ENCODE results near the gene ATP6V1A. TPM values are rescaled to one million over a fixed set of nuclear protein-coding genes. Genes with fewer than 3 reads are reported as not detected.

Gene ATP6V1A
- total RNA-seq, 1 experiment from 2014 or later: 73.4 TPM

- H3T11ph ChIP-seq (ENCODE audit: low read length): no peak overlapping the region
- H4K8ac ChIP-seq (replicated peaks; ENCODE audit: insufficient read length, low read depth, low read length): no peak overlapping the region
- no peak overlapping the region for H2BK12ac ChIP-seq (ENCODE audit: insufficient read length, low read depth, low read length)
- H2BK20ac ChIP-seq (ENCODE audit: low read depth, low read length, poor library complexity, severe bottlenecking): no peak overlapping the region
- H2BK5ac ChIP-seq (ENCODE audit: insufficient read length, low read length): no peak overlapping the region
- H3K36me3 Mint-ChIP-seq (ENCODE audit: insufficient read depth in 1 of 3, low read depth in 3 of 3): no peaks in the 10 kb centered on the region
- no peak overlapping the region for H2AFZ ChIP-seq (ENCODE audit: low read length)
- no peak overlapping the region for H2BK120ac ChIP-seq (ENCODE audit: low read depth, low read length, poor library complexity, severe bottlenecking)
- H3K4me1 ChIP-seq (ENCODE audit: insufficient read depth, low read length): peaks cover 4% of the 10 kb centered on the region; the same call in 1 of the 2 replicates
- H3K9ac ChIP-seq (ENCODE audit: extremely low read depth, insufficient read length, low read length): no peak overlapping the region
- H3K4me2 ChIP-seq (ENCODE audit: insufficient read depth, insufficient read length, low read length): no peak overlapping the region
- no CpG with 5 or more reads among the region's 2 CpGs for WGBS (ENCODE audit: extremely low coverage, insufficient read length, low lambda C conversion rate)
- no peak overlapping the region for H4K5ac ChIP-seq (ENCODE audit: insufficient read length, low read depth, low read length)
- H3K27me3 Mint-ChIP-seq (ENCODE audit: low read depth): no peaks in the 10 kb centered on the region
- H3K9me3 Mint-ChIP-seq: no peaks in the 10 kb centered on the region; a peak in 1 of 5 replicates
- TF ChIP-seq CTCF (conservative IDR thresholded peaks at IDR 0.05): peak; percentile 53
- H3K4me1 Mint-ChIP-seq: peaks cover 5% of the 10 kb centered on the region in 2 experiments; a peak in 3 of 4 replicates
- H3K9me3 ChIP-seq (ENCODE audit: control insufficient read depth, low read depth, low read length): no peaks in the 10 kb centered on the region
- H3K18ac ChIP-seq (ENCODE audit: insufficient read length, low read depth, low read length): no peak overlapping the region
- no peak overlapping the region for H2BK15ac ChIP-seq (ENCODE audit: low read depth, low read length)
- no peaks in the 10 kb centered on the region for H4K20me1 ChIP-seq (ENCODE audit: control insufficient read depth, insufficient read depth, insufficient read length)
- H4K91ac ChIP-seq (ENCODE audit: insufficient read length, low read depth, low read length): no peak overlapping the region
- no peaks in the 10 kb centered on the region for H3K79me1 ChIP-seq (ENCODE audit: insufficient read depth, low read depth, low read length, poor library complexity, severe bottlenecking)
- no peaks in the 10 kb centered on the region for H3K79me2 ChIP-seq (ENCODE audit: insufficient read depth, low read length)
- no peak overlapping the region for H3K14ac ChIP-seq (ENCODE audit: insufficient read depth, low read length)
- H3K4me3 Mint-ChIP-seq: no peak overlapping the region
- no peak overlapping the region for H3K27ac ChIP-seq (ENCODE audit: insufficient read length, low read depth, low read length)
- no peak overlapping the region for H3K27ac Mint-ChIP-seq
- no peak overlapping the region for H2AK5ac ChIP-seq (ENCODE audit: insufficient read length, low read length)
- no peak overlapping the region for H3K23ac ChIP-seq (ENCODE audit: insufficient read length, low read depth, low read length)
- H3K4ac ChIP-seq (ENCODE audit: low read depth, low read length): no peak overlapping the region
- no peaks in the 10 kb centered on the region for H3K23me2 ChIP-seq (ENCODE audit: insufficient read length, low read depth, low read length, poor library complexity, severe bottlenecking)
- H3K27me3 ChIP-seq (ENCODE audit: insufficient read depth, low read length): no peaks in the 10 kb centered on the region
- H3K56ac ChIP-seq (ENCODE audit: insufficient read length, low read depth, low read length): no peak overlapping the region
- DNase-seq: no peak
Measured at GRCh38 chr3:113825090-113825489, 78.3 kb downstream of the ATP6V1A start.
